Keratinocyte (primary cell): ENCODE measurements around the gene MYO1D. TPM values are rescaled to one million over a fixed set of nuclear protein-coding genes. Genes with fewer than 3 reads are reported as not detected.

Experiments used
- DNase-seq: peaks from one replicate; pipeline ENCODE4 v3.0.0-alpha.2; 2011; ENCODE audit warnings: low read depth, missing footprints, low spot score
- FAIRE-seq: peaks from 2 replicates; lab custom pipeline; 2011; peaks lifted over from hg19 to GRCh38; lab: Jason Lieb, UNC
- H2AFZ ChIP-seq: 2 replicates; pipeline ENCODE4 v1.6.0; 2012; ENCODE audit warnings: low read length, control low read depth, inconsistent platforms; ENCODE audit not compliant: control insufficient read depth
- H3K27ac ChIP-seq: 2 replicates; pipeline ENCODE4 v1.5.1; 2011; ENCODE audit warnings: low read length; ENCODE audit not compliant: control insufficient read depth, insufficient read depth
- H3K27me3 ChIP-seq: 3 replicates; pipeline ENCODE4 v1.6.0; 2011; ENCODE audit warnings: low read length; ENCODE audit not compliant: control insufficient read depth, insufficient read depth; ENCODE audit errors: extremely low read depth
- H3K36me3 ChIP-seq, 2 experiments: 2 replicates in 1 of 2; 3 replicates in 1 of 2; pipeline ENCODE4 v1.5.1; 2011; ENCODE audit warnings: low read length in 2 of 2, mild to moderate bottlenecking in 1 of 2; ENCODE audit not compliant: control insufficient read depth in 2 of 2, insufficient read depth in 2 of 2; ENCODE audit errors: extremely low read depth in 1 of 2
- H3K4me1 ChIP-seq: 3 replicates; pipeline ENCODE4 v1.5.1; 2011; ENCODE audit warnings: low read length; ENCODE audit not compliant: control insufficient read depth, insufficient read depth; ENCODE audit errors: extremely low read depth
- H3K4me2 ChIP-seq: 3 replicates; pipeline ENCODE4 v1.6.0; 2011; ENCODE audit warnings: low read depth, low read length; ENCODE audit not compliant: control insufficient read depth, insufficient read depth; ENCODE audit errors: extremely low read depth
- H3K4me3 ChIP-seq, 3 experiments: fragments of 200-600 bp in 1 of 3; sonication (generic) in 1 of 3; 2 replicates in 2 of 3; 3 replicates in 1 of 3; pipeline ENCODE4 v1.5.1; 2011 to 2016; ENCODE audit warnings: low read length in 3 of 3, mild to moderate bottlenecking in 3 of 3, control low read depth in 2 of 3, inconsistent platforms in 1 of 3, low read depth in 1 of 3, mixed read lengths in 1 of 3, mixed run types in 1 of 3, moderate library complexity in 1 of 3; ENCODE audit not compliant: control insufficient read depth in 2 of 3, insufficient read depth in 2 of 3; ENCODE audit errors: extremely low read depth in 1 of 3
- H3K79me2 ChIP-seq: 2 replicates; pipeline ENCODE4 v1.6.0; 2012; ENCODE audit warnings: low read length; ENCODE audit not compliant: control insufficient read depth, insufficient read depth
- H3K9ac ChIP-seq: 3 replicates; pipeline ENCODE4 v1.6.0; 2011; ENCODE audit warnings: low read length; ENCODE audit not compliant: control insufficient read depth, insufficient read depth; ENCODE audit errors: extremely low read depth
- H3K9me1 ChIP-seq: 3 replicates; pipeline ENCODE4 v1.6.0; 2011; ENCODE audit warnings: low read length; ENCODE audit not compliant: control insufficient read depth, insufficient read depth; ENCODE audit errors: extremely low read depth
- H3K9me3 ChIP-seq: 2 replicates; pipeline ENCODE4 v1.5.1; 2012; ENCODE audit warnings: low read depth, low read length; ENCODE audit not compliant: control insufficient read depth
- H4K20me1 ChIP-seq: 3 replicates; pipeline ENCODE4 v1.6.0; 2011; ENCODE audit warnings: low read length; ENCODE audit not compliant: control insufficient read depth, insufficient read depth; ENCODE audit errors: extremely low read depth
- EZH2 ChIP-seq: IDR thresholded peaks from one replicate; pipeline ENCODE4 v1.6.1; 2012; ENCODE audit warnings: inconsistent platforms, mild to moderate bottlenecking, low read length, moderate library complexity
- dilution Hi-C: fragments of 300-500 bp; cut with MboI; formaldehyde crosslinking; loops from one replicate; pipeline ENCODE4 v1.7.0; 2020; ENCODE audit warnings: low sequenced_read_pairs; ENCODE audit not compliant: extremely low pct_ligation_motif_present
- polyA plus RNA-seq, 5 experiments: library from polyadenylated mRNA; depleted of rRNA in 3 of 5; stranded (reverse) in 3 of 5; stranded (forward) in 1 of 5; unstranded in 1 of 5; fragments of >200 nt; gene quantifications; 1 replicate in 1 of 5; 2 replicates in 3 of 5; 3 replicates in 1 of 5; pipeline versions ENCODE4 v1.2.1 to v1.2.3, GENCODE V29; 2011 to 2012; ENCODE audit warnings: missing spikeins in 2 of 5, low read depth in 1 of 5, low replicate concordance in 1 of 5
- TF ChIP-seq, protein P1 (sequence below), 3 experiments: IDR thresholded peaks in 1 of 3; conservative IDR thresholded peaks in 1 of 3; optimal IDR thresholded peaks in 1 of 3; 2 replicates in 2 of 3; 3 replicates in 1 of 3; pipeline versions ENCODE3 to v1.5.1; 2011; ENCODE audit warnings: low read length in 3 of 3, mild to moderate bottlenecking in 3 of 3, moderate library complexity in 2 of 3, control low read depth in 1 of 3, inconsistent platforms in 1 of 3; ENCODE audit not compliant: insufficient read depth in 2 of 3; ENCODE audit errors: extremely low read depth in 1 of 3

MYO1D gene
- polyA plus RNA-seq, 1 donor (not counting 4 experiments of a cell fraction or from before 2014, with no cell fraction given): 33.7 TPM

- peak; percentile 23 for FAIRE-seq
- Histone ChIP-seq H3K9me1 (no peaks in the 10 kb centered on the region), H3K4me3 (no peak overlapping the region), H3K9ac (no peak overlapping the region), H3K27ac (no peak overlapping the region), H3K36me3 (no peaks in the 10 kb centered on the region), H4K20me1 (no peaks in the 10 kb centered on the region), H3K4me2 (no peak overlapping the region), H3K27me3 (no peaks in the 10 kb centered on the region), H3K9me3 (no peaks in the 10 kb centered on the region), H3K79me2 (no peaks in the 10 kb centered on the region), H2AFZ (no peak overlapping the region), H3K4me1 (peaks cover 41% of the 10 kb centered on the region)
- no peak for DNase-seq
- dilution Hi-C loops: no loop called here
- no peak for TF ChIP-seq EZH2
- TF ChIP-seq, protein P1, sequence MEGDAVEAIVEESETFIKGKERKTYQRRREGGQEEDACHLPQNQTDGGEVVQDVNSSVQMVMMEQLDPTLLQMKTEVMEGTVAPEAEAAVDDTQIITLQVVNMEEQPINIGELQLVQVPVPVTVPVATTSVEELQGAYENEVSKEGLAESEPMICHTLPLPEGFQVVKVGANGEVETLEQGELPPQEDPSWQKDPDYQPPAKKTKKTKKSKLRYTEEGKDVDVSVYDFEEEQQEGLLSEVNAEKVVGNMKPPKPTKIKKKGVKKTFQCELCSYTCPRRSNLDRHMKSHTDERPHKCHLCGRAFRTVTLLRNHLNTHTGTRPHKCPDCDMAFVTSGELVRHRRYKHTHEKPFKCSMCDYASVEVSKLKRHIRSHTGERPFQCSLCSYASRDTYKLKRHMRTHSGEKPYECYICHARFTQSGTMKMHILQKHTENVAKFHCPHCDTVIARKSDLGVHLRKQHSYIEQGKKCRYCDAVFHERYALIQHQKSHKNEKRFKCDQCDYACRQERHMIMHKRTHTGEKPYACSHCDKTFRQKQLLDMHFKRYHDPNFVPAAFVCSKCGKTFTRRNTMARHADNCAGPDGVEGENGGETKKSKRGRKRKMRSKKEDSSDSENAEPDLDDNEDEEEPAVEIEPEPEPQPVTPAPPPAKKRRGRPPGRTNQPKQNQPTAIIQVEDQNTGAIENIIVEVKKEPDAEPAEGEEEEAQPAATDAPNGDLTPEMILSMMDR (optimal IDR thresholded peaks at IDR 0.05 in 1 of 3, IDR thresholded peaks at IDR 0.05 in 1 of 3, conservative IDR thresholded peaks at IDR 0.05 in 1 of 3; ENCODE audit: extremely low read depth in 1 of 3, insufficient read depth in 2 of 3, low read length in 3 of 3): no peak
These were observed 323.8 kb downstream of the MYO1D start for GRCh38 chr17:32553168-32553567.

- Histone ChIP-seq H3K4me1 (peaks cover 41% of the 10 kb centered on the region), H3K27ac (peak overlapping the region; percentile 95)
- TF ChIP-seq, protein P1 (optimal IDR thresholded peaks at IDR 0.05 in 1 of 3, IDR thresholded peaks at IDR 0.05 in 1 of 3, conservative IDR thresholded peaks at IDR 0.05 in 1 of 3; ENCODE audit: extremely low read depth in 1 of 3, insufficient read depth in 2 of 3, low read length in 3 of 3): no peak
- no peak for TF ChIP-seq EZH2
These were observed 324.6 kb downstream of the MYO1D start for GRCh38 chr17:32552280-32552679.

More at GRCh38 chr17:32552280-32552679, 324.6 kb downstream of the MYO1D start:
- H3K27me3 ChIP-seq: no peaks in the 10 kb centered on the region
- H3K9me3 ChIP-seq: no peaks in the 10 kb centered on the region
- no peak overlapping the region for H3K4me3 ChIP-seq
- no peak overlapping the region for H3K4me2 ChIP-seq
- no peaks in the 10 kb centered on the region for H4K20me1 ChIP-seq
- H2AFZ ChIP-seq: no peak overlapping the region
- dilution Hi-C loops: no loop called here
- no peaks in the 10 kb centered on the region for H3K36me3 ChIP-seq
- DNase-seq (no peak), FAIRE-seq (no peak)
- no peak overlapping the region for H3K9ac ChIP-seq
- no peaks in the 10 kb centered on the region for H3K79me2 ChIP-seq
- no peaks in the 10 kb centered on the region for H3K9me1 ChIP-seq
